Ovary (tissue), 9 donors: ENCODE data around the gene PDE4D. TPM values are rescaled to one million over a fixed set of nuclear protein-coding genes. Genes with fewer than 3 reads are reported as not detected.

ENCODE experiments used
- DNase-seq, 5 donors: peaks; one replicate each; pipeline ENCODE4 v3.0.0-alpha.2; 2019 to 2020
- H3K27ac ChIP-seq, 2 donors: fragments of 200-600 bp; one replicate each; pipeline versions ENCODE4 v1.5.1 to v1.8.0; 2019 to 2022
- H3K27me3 ChIP-seq: fragments of 200-600 bp; one replicate; pipeline ENCODE4 v1.8.0; 2022
- H3K36me3 ChIP-seq: fragments of 200-600 bp; sonication (generic); one replicate; pipeline ENCODE4 v1.5.1; 2019
- H3K4me1 ChIP-seq: one replicate; pipeline ENCODE4 v1.8.1; 2013; ENCODE audit warnings: mild to moderate bottlenecking, moderate library complexity; ENCODE audit not compliant: insufficient read depth
- H3K4me3 ChIP-seq: fragments of 200-600 bp; sonication (generic); one replicate; pipeline ENCODE4 v1.5.1; 2017
- H3K9me3 ChIP-seq, 2 donors: fragments of 200-600 bp in 1 of 2; sonication (generic) in 1 of 2; one replicate each; pipeline versions ENCODE4 v1.5.1 to v1.8.1; 2013 to 2019; ENCODE audit warnings: mild to moderate bottlenecking in 1 of 2, moderate library complexity in 1 of 2
- CTCF ChIP-seq, 3 donors: fragments of 450-650 bp in 2 of 3; fragments of 200-600 bp in 1 of 3; IDR thresholded peaks; one replicate each; pipeline versions ENCODE4 v1.5.1 to v1.8.0; 2016 to 2022; ENCODE audit warnings: antibody characterized with exemption in 3 of 3, mild to moderate bottlenecking in 1 of 3
- EP300 ChIP-seq: sonication (generic); formaldehyde crosslinking; IDR thresholded peaks from one replicate; pipeline ENCODE4 v1.6.1; 2017; ENCODE audit warnings: antibody characterized with exemption
- POLR2A ChIP-seq: fragments of 450-650 bp; IDR thresholded peaks from one replicate; pipeline ENCODE4 v1.6.1; 2017; ENCODE audit warnings: antibody characterized with exemption, mild to moderate bottlenecking, moderate library complexity
- WGBS, 3 donors: extraction: QIAGEN DNeasy Blood & Tissue Kit in 1 of 3; methylation state at CpG; one replicate each; pipeline versions ENCODE4 v1.1.5 to v1.1.7; 2013 to 2017; 5-methylcytosine and 5-hydroxymethylcytosine counted together
- intact Hi-C, 4 donors: fragments of 100-400 bp; cut with DNase I; formaldehyde crosslinking; loops; one replicate each; pipeline versions ENCODE4 v1.11.0 to v1.15.1; 2022 to 2023
- polyA plus RNA-seq, 2 donors: library from polyadenylated mRNA; stranded (reverse); fragments of 200-250 nt in 1 of 2; fragments of 350-450 nt in 1 of 2; fragmentation: Illumina TruSeq in 1 of 2; extraction: RNeasy Lipid Tissue Mini Kit (QIAGEN cat#74804) in 1 of 2; gene quantifications; one replicate each; pipeline ENCODE4 v1.2.3, GENCODE V29; 2013 to 2014
- total RNA-seq, 7 donors: library from RNA; depleted of rRNA in 2 of 7; stranded (reverse); fragments of >200 nt in 2 of 7; fragmentation: NEBNext Ultra II Directional in 3 of 7; extraction: Animal tissue kit (Norgen Biotek cat#: 25700) in 3 of 7; gene quantifications; one replicate each; pipeline versions ENCODE4 v1.1.0 to v1.2.4, GENCODE V29; 2016 to 2023
- donor health status: DM: no; HTN: no; CAD: no; lungs with moderate emphysema.
- donor health status: DM: no; HTN: no; CAD: no.
- donor health status: Bipolar disorder and iron deficiency.
- donor health status: DM: yes; HTN: yes; CAD: no.
- donor health status: DM: no; HTN: no; CAD: no.
- donor health status: DM: yes; HTN: yes; CAD: no.

The PDE4D gene
- total and polyA plus RNA-seq, 9 donors: 1.3 to 67.6 (median 8.4) TPM

- TF ChIP-seq CTCF (IDR thresholded peaks at IDR 0.05): no peak
- TF ChIP-seq POLR2A: no peak
- no peak for TF ChIP-seq EP300
- H3K4me1 ChIP-seq: no peaks in the 10 kb centered on the region
- intact Hi-C loops: loop anchor here in 1 of 4 donors (10.0 kb wide), 1 partner anchor 100 kb away; no protein-coding TSS in a partner anchor
- no peak overlapping the region for H3K27ac ChIP-seq
- H3K4me3 ChIP-seq: no peak overlapping the region
- H3K9me3 ChIP-seq: no peaks in the 10 kb centered on the region
- no peaks in the 10 kb centered on the region for H3K36me3 ChIP-seq
- H3K27me3 ChIP-seq: no peaks in the 10 kb centered on the region
- DNase-seq: no peak
- WGBS, 3 donors: 72 to 79% (median 75%) methylated on average over 5 of the region's 5 CpGs
Measured at GRCh38 chr5:59134471-59135163, 758.9 kb downstream of the PDE4D start.

GRCh38 chr5:59133764-59134261 is 759.7 kb downstream of the PDE4D start:
- intact Hi-C loops: loop anchor here in 1 of 4 donors (10.0 kb wide), 1 partner anchor 99 kb away; no protein-coding TSS in a partner anchor
- no peaks in the 10 kb centered on the region for H3K9me3 ChIP-seq
- no peaks in the 10 kb centered on the region for H3K36me3 ChIP-seq
- H3K27me3 ChIP-seq: no peaks in the 10 kb centered on the region
- H3K4me1 ChIP-seq: no peaks in the 10 kb centered on the region
- H3K27ac ChIP-seq: no peak overlapping the region
- no peak overlapping the region for H3K4me3 ChIP-seq
- WGBS, 3 donors: 81 to 87% (median 83%) methylated on average over 2 of the region's 2 CpGs
- no peak for DNase-seq
- TF ChIP-seq CTCF (IDR thresholded peaks at IDR 0.05) (no peak), POLR2A (no peak), EP300 (no peak)

- H3K4me1 ChIP-seq: no peaks in the 10 kb centered on the region
- intact Hi-C loops: loop anchor here in 1 of 4 donors (10.0 kb wide), 1 partner anchor 97 kb away; no protein-coding TSS in a partner anchor
- H3K36me3 ChIP-seq: no peaks in the 10 kb centered on the region
- WGBS, 3 donors: 91 to 97% (median 93%) methylated on average over 5 of the region's 5 CpGs
- no peak overlapping the region for H3K27ac ChIP-seq
- DNase-seq: no peak
- H3K27me3 ChIP-seq: no peaks in the 10 kb centered on the region
- no peaks in the 10 kb centered on the region for H3K9me3 ChIP-seq
- no peak overlapping the region for H3K4me3 ChIP-seq
- TF ChIP-seq EP300 (no peak), CTCF (IDR thresholded peaks at IDR 0.05) (no peak), POLR2A (no peak)
Measured at GRCh38 chr5:59132131-59132530, 761.4 kb downstream of the PDE4D start.

- Histone ChIP-seq H3K36me3 (no peaks in the 10 kb centered on the region), H3K9me3 (no peaks in the 10 kb centered on the region), H3K27ac (no peak overlapping the region), H3K4me1 (no peaks in the 10 kb centered on the region), H3K4me3 (no peak overlapping the region), H3K27me3 (no peaks in the 10 kb centered on the region)
- TF ChIP-seq EP300 (no peak), POLR2A (no peak), CTCF (IDR thresholded peaks at IDR 0.05) (no peak)
- WGBS, 3 donors: 95 to 99% (median 96%) methylated on average over 2 of the region's 2 CpGs
- DNase-seq: no peak
- intact Hi-C loops: loop anchor here in 1 of 4 donors (10.0 kb wide), 1 partner anchor 96 kb away; no protein-coding TSS in a partner anchor
Measured at GRCh38 chr5:59130431-59130830, 763.1 kb downstream of the PDE4D start.
